HL-60 (cell line): ENCODE data around the gene DENND6B.

Experiments
- CTCF ChIP-seq: IDR thresholded peaks from one replicate; pipeline ENCODE4 v1.5.1; 2011; ENCODE audit warnings: low read length, control low read depth, inconsistent platforms; ENCODE audit not compliant: insufficient read depth
- GABPA ChIP-seq: IDR thresholded peaks from 2 replicates; pipeline ENCODE4 v1.6.1; 2012; ENCODE audit warnings: low read depth
- POLR2AphosphoS5 ChIP-seq: IDR thresholded peaks from 2 replicates; pipeline ENCODE4 v1.6.1; 2012; ENCODE audit warnings: low read depth
- REST ChIP-seq: IDR thresholded peaks from 2 replicates; pipeline ENCODE4 v1.6.1; 2012; ENCODE audit warnings: low read depth; ENCODE audit not compliant: insufficient replicate concordance
- SPI1 ChIP-seq: IDR thresholded peaks from 2 replicates; pipeline ENCODE4 v1.6.1; 2012; ENCODE audit warnings: low read depth, mild to moderate bottlenecking, borderline replicate concordance

GRCh38 chr22:50357222-50357621 is 30.4 kb upstream of the DENND6B start:
- no peak for TF ChIP-seq CTCF
- no peak for TF ChIP-seq POLR2AphosphoS5
- TF ChIP-seq REST: no peak
- TF ChIP-seq GABPA: no peak
- no peak for TF ChIP-seq SPI1
